ENCODE measurements around the gene CASP2.
"Not testable (repeated sequence)": the region's sequence is repeated elsewhere in the genome, so short reads cannot be mapped to it uniquely, and the experiment has no call there.

The CASP2 gene

GRCh38 chr7:143264196-143264568 is 24.0 kb upstream of the CASP2 start:
- DNase-seq (ENCODE audit: low read depth): not testable (repeated sequence)

DNA sequence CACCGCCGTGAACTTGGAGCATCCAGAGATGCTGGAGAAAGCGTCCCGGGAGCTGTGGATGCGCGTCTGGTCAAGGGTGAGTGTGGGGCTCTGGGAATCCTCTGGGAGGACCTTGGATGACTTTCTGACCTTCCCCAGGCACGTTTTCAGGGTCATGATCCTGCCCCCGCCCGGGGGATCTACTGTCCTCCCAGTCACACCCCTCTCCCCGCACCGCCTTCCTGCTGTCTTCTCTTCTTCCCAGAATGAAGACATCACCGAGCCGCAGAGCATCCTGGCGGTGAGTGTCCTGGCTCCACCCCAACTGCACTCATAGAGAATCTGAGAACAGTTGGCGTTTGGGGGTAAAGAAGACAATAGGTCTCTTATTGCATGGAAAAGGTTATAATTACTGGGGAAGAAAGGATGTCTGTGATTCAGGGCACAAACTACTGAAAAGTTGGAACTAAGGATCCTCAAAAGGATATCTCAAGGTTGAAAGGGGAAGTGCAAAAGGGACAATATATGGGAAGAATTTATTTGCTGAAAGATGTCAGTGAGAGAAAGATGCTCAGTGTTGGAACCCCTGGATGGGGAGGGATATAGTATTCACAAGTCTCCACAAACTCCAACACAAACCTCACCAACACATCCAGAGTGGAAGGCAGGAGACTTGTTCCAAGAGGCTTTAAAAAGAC is 23.0 kb upstream of the CASP2 start:
- DNase-seq (ENCODE audit: low read depth): no peak

DNA sequence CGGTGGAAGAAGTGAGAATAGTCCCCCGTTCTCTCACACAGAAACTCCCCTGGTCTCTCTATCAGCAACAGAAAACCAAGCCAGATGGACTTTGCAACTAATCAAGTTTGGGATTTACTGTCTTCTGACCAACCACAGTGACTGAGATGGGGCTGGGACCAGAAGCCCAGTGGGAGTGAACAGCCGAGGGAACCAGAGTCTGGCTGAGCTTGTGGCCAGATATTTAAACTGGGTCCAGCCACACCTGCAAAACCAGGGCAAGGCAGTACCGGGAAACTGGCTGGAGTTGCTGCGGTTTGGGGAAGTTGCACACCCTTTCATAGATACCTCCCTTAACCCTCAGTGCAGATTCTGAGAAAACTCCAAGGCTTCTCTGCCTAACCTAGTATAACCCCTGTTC is 18.9 kb upstream of the CASP2 start:
- DNase-seq (ENCODE audit: low read depth): no peak

- no peak for DNase-seq (ENCODE audit: low read depth)
These were observed 16.9 kb upstream of the CASP2 start for GRCh38 chr7:143271240-143271639.

DNA sequence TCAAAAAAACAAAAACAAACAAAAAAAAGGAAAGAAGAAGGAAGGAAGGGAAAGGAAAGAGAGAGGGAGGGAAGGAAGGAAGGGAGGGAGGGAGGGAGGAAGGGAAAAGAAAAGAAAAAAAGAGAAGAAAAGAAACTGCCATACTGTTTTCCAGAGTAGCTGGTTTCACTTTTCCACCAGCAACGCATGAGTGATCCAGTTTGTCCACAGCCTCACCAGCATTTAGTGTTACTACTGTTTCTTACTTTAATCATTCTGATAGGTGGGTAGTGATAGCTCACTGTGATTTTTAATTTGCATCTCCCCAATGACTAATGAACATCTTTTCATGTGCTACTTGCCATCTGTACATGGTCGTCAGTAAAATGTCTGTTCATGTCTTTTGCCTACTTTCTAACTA is 15.3 kb upstream of the CASP2 start:
- DNase-seq (ENCODE audit: low read depth): no peak

- no peak for DNase-seq (ENCODE audit: low read depth)
These were observed 8.7 kb upstream of the CASP2 start for GRCh38 chr7:143279186-143280098.

GRCh38 chr7:143280160-143280559 is 8.0 kb upstream of the CASP2 start:
- no peak for DNase-seq (ENCODE audit: low read depth)

GRCh38 chr7:143280566-143280965 is 7.6 kb upstream of the CASP2 start:
- no peak for DNase-seq (ENCODE audit: low read depth)

- DNase-seq (ENCODE audit: low read depth): no peak
These were observed 6.6 kb upstream of the CASP2 start for GRCh38 chr7:143281529-143281928.

DNA sequence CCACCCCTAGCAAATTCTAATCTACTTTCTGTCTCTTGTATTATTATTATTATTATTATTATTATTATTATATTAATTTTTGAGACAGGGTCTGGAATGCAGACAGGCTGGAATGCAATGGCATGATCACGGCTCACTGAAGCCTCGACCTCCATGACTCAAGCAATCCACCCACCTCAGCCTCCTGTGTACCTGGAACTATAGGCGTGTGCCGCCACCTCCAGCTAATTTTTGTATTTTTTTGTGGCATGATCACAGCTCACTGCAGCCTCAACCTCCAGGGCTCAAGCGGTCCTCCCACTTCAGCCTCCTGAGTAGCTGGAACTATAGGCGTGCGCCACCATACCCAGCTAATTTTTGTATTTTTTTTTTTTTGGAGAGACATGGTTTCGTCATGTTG is 6.0 kb upstream of the CASP2 start:
- no peak for DNase-seq (ENCODE audit: low read depth)

DNA sequence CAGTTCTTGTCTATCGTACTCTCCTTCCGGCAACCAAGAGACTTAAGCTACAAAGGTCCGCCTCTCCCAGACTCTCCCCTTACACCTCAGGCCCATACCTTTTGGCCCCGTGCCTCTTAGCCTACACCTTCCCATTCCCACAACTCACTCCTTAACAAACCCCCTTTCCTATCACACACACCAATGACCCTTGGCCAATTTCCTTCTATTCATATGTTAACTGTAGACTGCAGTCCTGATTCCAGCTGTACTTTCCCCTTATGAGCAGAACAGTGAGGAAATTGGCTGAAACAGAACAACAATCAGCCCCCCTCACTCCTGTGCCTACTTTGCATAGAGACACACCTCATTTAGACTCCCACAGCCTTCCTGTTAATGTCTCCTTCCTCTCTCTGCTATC is 4.8 kb upstream of the CASP2 start:
- DNase-seq (ENCODE audit: low read depth): no peak

- DNase-seq (ENCODE audit: low read depth): no peak
These were observed 3.3 kb upstream of the CASP2 start, which contains the start of gene TMEM139 for GRCh38 chr7:143284591-143285469. Gene TMEM139, plus strand, starts transcription at chr7:143284958. Its CDS starts 1,000 bp downstream, at chr7:143285958.

GRCh38 chr7:143285470-143285778 is 2.7 kb upstream of the CASP2 start:
- DNase-seq (ENCODE audit: low read depth): no peak

DNA sequence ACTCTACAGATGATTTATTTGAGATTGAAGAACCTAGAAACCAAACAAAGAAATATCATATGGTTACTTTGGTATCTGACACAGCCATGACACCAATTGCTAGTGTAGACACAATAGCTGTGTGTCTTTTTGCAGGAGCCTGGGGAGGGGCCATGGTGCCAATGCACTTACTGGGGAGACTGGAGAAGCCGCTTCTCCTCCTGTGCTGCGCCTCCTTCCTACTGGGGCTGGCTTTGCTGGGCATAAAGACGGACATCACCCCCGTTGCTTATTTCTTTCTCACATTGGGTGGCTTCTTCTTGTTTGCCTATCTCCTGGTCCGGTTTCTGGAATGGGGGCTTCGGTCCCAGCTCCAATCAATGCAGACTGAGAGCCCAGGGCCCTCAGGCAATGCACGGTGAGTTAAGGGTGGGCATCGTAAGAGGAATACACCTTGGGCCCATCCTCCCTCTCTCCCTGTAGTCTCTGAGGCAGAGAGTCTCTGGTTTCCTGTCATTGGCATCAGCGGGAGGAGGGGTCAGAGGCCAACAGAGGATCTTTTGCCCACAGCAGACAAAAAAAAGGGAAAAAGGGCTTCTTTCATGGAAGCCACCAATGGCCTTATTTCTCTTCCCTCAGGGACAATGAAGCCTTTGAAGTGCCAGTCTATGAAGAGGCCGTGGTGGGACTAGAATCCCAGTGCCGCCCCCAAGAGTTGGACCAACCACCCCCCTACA is 2.2 kb upstream of the CASP2 start:
- no peak for DNase-seq (ENCODE audit: low read depth)

GRCh38 chr7:143286522-143286890 is 1.6 kb upstream of the CASP2 start:
- DNase-seq (ENCODE audit: low read depth): no peak

- DNase-seq (ENCODE audit: low read depth): no peak
These were observed 714 bp upstream of the CASP2 start for GRCh38 chr7:143287339-143287934.

DNA sequence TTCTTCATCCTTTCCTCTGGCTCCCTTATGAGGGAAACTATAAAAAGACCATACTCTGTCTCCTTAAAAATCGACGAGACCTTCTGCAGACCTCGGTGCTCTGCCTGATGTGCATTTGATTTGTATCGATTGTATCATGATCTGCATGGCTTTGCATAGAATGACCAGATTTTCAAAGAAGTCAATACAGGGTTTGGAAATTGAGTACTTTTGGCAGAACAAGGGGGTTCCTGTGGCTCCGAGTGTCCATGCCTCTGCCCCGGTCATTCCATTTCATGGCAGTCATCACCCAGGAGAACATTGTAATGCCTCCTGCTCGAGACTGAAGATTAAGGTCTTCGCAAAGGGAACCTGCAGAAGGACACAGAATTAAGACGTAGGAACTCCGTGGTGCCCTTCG is 685 bp downstream of the CASP2 start:
- no peak for DNase-seq (ENCODE audit: low read depth)

GRCh38 chr7:143289421-143289820 is 1.3 kb downstream of the CASP2 start:
- DNase-seq (ENCODE audit: low read depth): no peak

DNA sequence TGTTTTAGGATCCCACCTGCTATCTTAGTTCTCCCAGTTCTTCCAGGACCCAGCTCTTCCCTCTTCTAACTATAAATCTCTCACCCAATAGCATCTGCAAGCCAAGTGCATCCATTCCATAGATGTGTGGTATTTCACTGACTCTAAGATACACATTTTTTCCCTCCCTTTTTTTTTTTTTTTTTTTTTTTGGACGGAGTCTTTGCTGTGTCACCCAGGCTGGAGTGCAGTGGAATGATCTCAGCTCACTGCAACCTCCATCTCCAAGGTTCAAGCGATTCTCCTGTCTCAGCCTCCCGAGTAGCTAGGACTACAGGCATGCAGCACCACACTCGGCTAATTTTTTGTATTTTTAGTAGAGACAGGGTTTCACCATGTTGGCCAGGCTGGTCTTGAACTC is 1.7 kb downstream of the CASP2 start:
- DNase-seq (ENCODE audit: low read depth): not testable (repeated sequence)

- no peak for DNase-seq (ENCODE audit: low read depth)
These were observed 2.1 kb downstream of the CASP2 start for GRCh38 chr7:143290293-143290692.

- no peak for DNase-seq (ENCODE audit: low read depth)
These were observed 4.7 kb downstream of the CASP2 start for GRCh38 chr7:143292876-143293275.

- no peak for DNase-seq (ENCODE audit: low read depth)
These were observed 7.7 kb downstream of the CASP2 start for GRCh38 chr7:143295870-143296269.

Measured in stimulated activated CD4-positive, alpha-beta T cell treated with anti-CD3 and anti-CD28 coated beads, Interleukin-2, amount 100 ng/mL, for 4 hours (primary cell).